IMR-90 (cell line): ENCODE data around the gene TMBIM6. TPM values are rescaled to one million over a fixed set of nuclear protein-coding genes. Genes with fewer than 3 reads are reported as not detected.

Experiments used
- ATAC-seq: fragments of 200-7000 bp; cut with Tn5 transposase; 2 replicates; pipeline ENCODE4 v1.9.1; 2020; ENCODE audit warnings: low read depth, mild to moderate bottlenecking, moderate library complexity
- BruUV-seq: library from RNA; stranded (reverse); fragments of 400-500 nt; replicated peaks from 2 replicates; lab custom pipeline; 2021; lab: Mats Ljungman, UMichigan
- CTCF ChIA-PET: fragments of 300-600 bp; formaldehyde crosslinking; extraction: SDS; loops from one replicate; lab custom pipeline; 2021; ENCODE audit warnings: antibody characterized with exemption; lab: Yijun Ruan, JAX
- POLR2A ChIA-PET: fragments of 300-600 bp; sonication (Branson Sonifier 250); formaldehyde crosslinking; loops from one replicate; lab custom pipeline; 2022; ENCODE audit warnings: antibody characterized with exemption; ENCODE audit not compliant: unreplicated experiment; lab: Charles Lee
- DNase-seq: peaks from one replicate; pipeline ENCODE4 v3.0.0; 2013
- H2AFZ ChIP-seq: replicated peaks from 2 replicates; pipeline ENCODE3; 2013; ENCODE audit warnings: low read length, mild to moderate bottlenecking; ENCODE audit not compliant: poor library complexity
- H2AK5ac ChIP-seq: 2 replicates; pipeline ENCODE4 v1.6.1; 2013; ENCODE audit warnings: low read depth, low read length, inconsistent platforms
- H2AK9ac ChIP-seq: replicated peaks from 2 replicates; pipeline ENCODE3; 2013; ENCODE audit warnings: mild to moderate bottlenecking, low read depth, low read length, moderate library complexity; ENCODE audit not compliant: poor library complexity
- H2BK120ac ChIP-seq: 2 replicates; pipeline ENCODE4 v1.6.1; 2013; ENCODE audit warnings: low read depth, low read length, inconsistent platforms
- H2BK15ac ChIP-seq: 3 replicates; pipeline ENCODE4 v1.6.1; 2013; ENCODE audit warnings: low read depth, low read length, inconsistent platforms
- H2BK20ac ChIP-seq: 2 replicates; pipeline ENCODE4 v1.6.1; 2013; ENCODE audit warnings: low read depth, mild to moderate bottlenecking, inconsistent platforms, low read length, moderate library complexity
- H2BK5ac ChIP-seq: 2 replicates; pipeline ENCODE4 v1.6.1; 2013; ENCODE audit warnings: mild to moderate bottlenecking, low read depth, low read length, inconsistent platforms; ENCODE audit not compliant: poor library complexity, severe bottlenecking
- H3K14ac ChIP-seq: replicated peaks from 2 replicates; pipeline ENCODE4 v1.6.1; 2013; ENCODE audit warnings: low read depth, low read length, inconsistent platforms
- H3K18ac ChIP-seq: 2 replicates; pipeline ENCODE4 v1.6.1; 2013; ENCODE audit warnings: low read depth, low read length, control low read depth
- H3K23ac ChIP-seq: 2 replicates; pipeline ENCODE4 v1.6.1; 2013; ENCODE audit warnings: low read depth, low read length, inconsistent platforms
- H3K27ac ChIP-seq: 2 replicates; pipeline ENCODE4 v1.5.1; 2013; ENCODE audit warnings: mild to moderate bottlenecking, control low read depth, low read length; ENCODE audit not compliant: insufficient read depth
- H3K27me3 ChIP-seq: 2 replicates; pipeline ENCODE4 v1.6.1; 2013; ENCODE audit warnings: low read length; ENCODE audit not compliant: control insufficient read depth, insufficient read depth
- H3K36me3 ChIP-seq: 2 replicates; pipeline ENCODE4 v1.6.1; 2013; ENCODE audit warnings: low read length, mixed read lengths; ENCODE audit not compliant: control insufficient read depth, insufficient read depth
- H3K4ac ChIP-seq: 2 replicates; pipeline ENCODE4 v1.6.1; 2013; ENCODE audit warnings: low read depth, low read length, inconsistent platforms
- H3K4me1 ChIP-seq: 2 replicates; pipeline ENCODE4 v1.6.1; 2013; ENCODE audit warnings: low read length, mixed read lengths; ENCODE audit not compliant: control insufficient read depth, insufficient read depth
- H3K4me2 ChIP-seq: 2 replicates; pipeline ENCODE4 v1.6.1; 2013; ENCODE audit warnings: low read depth, mild to moderate bottlenecking, control low read depth, low read length, moderate library complexity
- H3K4me3 ChIP-seq: 2 replicates; pipeline ENCODE4 v1.5.1; 2013; ENCODE audit warnings: low read depth, mild to moderate bottlenecking, control low read depth, low read length, moderate library complexity; ENCODE audit not compliant: insufficient read depth
- H3K56ac ChIP-seq: 2 replicates; pipeline ENCODE4 v1.6.1; 2013; ENCODE audit warnings: low read length, inconsistent platforms; ENCODE audit not compliant: insufficient read depth; ENCODE audit errors: extremely low read depth
- H3K79me1 ChIP-seq, 2 experiments: 2 replicates each; pipeline ENCODE4 v1.6.1; 2013; ENCODE audit warnings: low read length in 2 of 2, inconsistent platforms in 1 of 2, low read depth in 1 of 2
- H3K9ac ChIP-seq: 2 replicates; pipeline ENCODE4 v1.6.1; 2013; ENCODE audit warnings: low read depth, low read length, control low read depth
- H3K9me1 ChIP-seq: 2 replicates; pipeline ENCODE4 v1.6.1; 2013; ENCODE audit warnings: low read length, inconsistent platforms; ENCODE audit not compliant: insufficient read depth
- H3K9me3 ChIP-seq: 2 replicates; pipeline ENCODE4 v1.6.1; 2013; ENCODE audit warnings: low read length; ENCODE audit not compliant: control insufficient read depth, insufficient read depth
- H4K20me1 ChIP-seq: 2 replicates; pipeline ENCODE4 v1.6.1; 2013; ENCODE audit warnings: low read length, inconsistent platforms; ENCODE audit not compliant: insufficient read depth
- H4K5ac ChIP-seq: 2 replicates; pipeline ENCODE4 v1.6.1; 2013; ENCODE audit warnings: mild to moderate bottlenecking, low read depth, low read length, control low read depth
- H4K8ac ChIP-seq, 2 experiments: 2 replicates each; pipeline ENCODE4 v1.6.1; 2013; ENCODE audit warnings: low read depth in 2 of 2, low read length in 2 of 2, control low read depth in 1 of 2, inconsistent platforms in 1 of 2
- H4K91ac ChIP-seq: 2 replicates; pipeline ENCODE4 v1.6.1; 2013; ENCODE audit warnings: low read depth, low read length, inconsistent platforms; ENCODE audit not compliant: insufficient read depth
- BHLHE40 ChIP-seq: fragments of 150-350 bp; IDR thresholded peaks from 2 replicates; pipeline ENCODE4 v1.6.1; 2016; ENCODE audit warnings: mild to moderate bottlenecking, low read depth, low read length
- CEBPB ChIP-seq: IDR thresholded peaks from 2 replicates; pipeline ENCODE4 v1.6.1; 2012; ENCODE audit warnings: low read depth, low read length, improper control_type of control experiment
- CHD1 ChIP-seq: IDR thresholded peaks from 2 replicates; pipeline ENCODE4 v1.6.1; 2012; ENCODE audit warnings: low read depth, low read length, improper control_type of control experiment
- FOS ChIP-seq: fragments of 150-350 bp; IDR thresholded peaks from 2 replicates; pipeline ENCODE4 v1.6.1; 2016; ENCODE audit warnings: low read depth, low read length
- MAFK ChIP-seq: IDR thresholded peaks from 2 replicates; pipeline ENCODE4 v1.6.1; 2012; ENCODE audit warnings: low read depth, low read length, improper control_type of control experiment
- MAZ ChIP-seq: IDR thresholded peaks from 2 replicates; pipeline ENCODE4 v1.6.1; 2012; ENCODE audit warnings: low read depth, mild to moderate bottlenecking, low read length, improper control_type of control experiment, moderate library complexity, borderline replicate concordance
- MXI1 ChIP-seq: IDR thresholded peaks from 2 replicates; pipeline ENCODE4 v1.6.1; 2012; ENCODE audit warnings: low read depth, mild to moderate bottlenecking, low read length, moderate library complexity, borderline replicate concordance
- NFE2L2 ChIP-seq: fragments of 150-350 bp; IDR thresholded peaks from 2 replicates; pipeline ENCODE4 v1.6.1; 2016; ENCODE audit warnings: low read depth, mild to moderate bottlenecking, low read length
- POLR2A ChIP-seq: IDR thresholded peaks from 2 replicates; pipeline ENCODE4 v1.6.1; 2012; ENCODE audit warnings: mild to moderate bottlenecking, low read depth, low read length
- RAD21 ChIP-seq: IDR thresholded peaks from 2 replicates; pipeline ENCODE4 v1.6.1; 2012; ENCODE audit warnings: low read length, improper control_type of control experiment
- RCOR1 ChIP-seq: IDR thresholded peaks from 2 replicates; pipeline ENCODE4 v1.6.1; 2012; ENCODE audit warnings: mild to moderate bottlenecking, low read length, improper control_type of control experiment; ENCODE audit not compliant: insufficient replicate concordance
- RFX5 ChIP-seq: IDR thresholded peaks from 2 replicates; pipeline ENCODE4 v1.8.0; 2012; ENCODE audit warnings: low read depth, mild to moderate bottlenecking, low read length, moderate library complexity
- SMC3 ChIP-seq: fragments of 150-350 bp; IDR thresholded peaks from 2 replicates; pipeline ENCODE4 v1.6.1; 2016; ENCODE audit warnings: low read depth, mild to moderate bottlenecking, antibody characterized with exemption, low read length, moderate library complexity
- WGBS, 2 experiments: methylation state at CpG; one replicate each; pipeline versions ENCODE4 v1.1.5 to v1.1.7; 2013; ENCODE audit warnings: missing lambda C conversion rate in 2 of 2; ENCODE audit not compliant: insufficient read length in 1 of 2; ENCODE audit errors: extremely low coverage in 2 of 2; 5-methylcytosine and 5-hydroxymethylcytosine counted together
- dilution Hi-C: fragments of 300-500 bp; cut with HindIII; formaldehyde crosslinking; loops from one replicate; pipeline ENCODE4 v1.14.3; 2018; ENCODE audit warnings: low sequenced_read_pairs; ENCODE audit not compliant: unreplicated experiment
- in situ Hi-C: fragments of 300-500 bp; cut with MboI; formaldehyde crosslinking; loops from 3 replicates; pipeline ENCODE4 v1.14.3; 2019; ENCODE audit warnings: low sequenced_read_pairs, inconsistent platforms, mixed read lengths
- intact Hi-C: fragments of 100-400 bp; cut with micrococcal nuclease; formaldehyde crosslinking; loops from 2 replicates; pipeline ENCODE4 v1.10.0; 2022
- polyA plus RNA-seq, 3 experiments: library from polyadenylated mRNA; depleted of rRNA; stranded (reverse); fragments of >200 nt; gene quantifications; 2 replicates each; pipeline ENCODE4 v1.2.3, GENCODE V29; 2012; ENCODE audit warnings: low replicate concordance in 1 of 3
- total RNA-seq: library from RNA; depleted of rRNA; stranded (reverse); fragments of >200 nt; gene quantifications from 2 replicates; pipeline ENCODE4 v1.2.3, GENCODE V29; 2012
- TF ChIP-seq, protein P1 (sequence below): fragments of 150-350 bp; IDR thresholded peaks from 2 replicates; pipeline ENCODE4 v1.6.1; 2017; ENCODE audit warnings: mild to moderate bottlenecking, antibody characterized with exemption, low read length, low read depth
- TF ChIP-seq, protein P2 (sequence below): fragments of 150-350 bp; IDR thresholded peaks from 2 replicates; pipeline ENCODE4 v1.6.1; 2016; ENCODE audit warnings: low read depth, mild to moderate bottlenecking, low read length, moderate library complexity, borderline replicate concordance
- TF ChIP-seq, protein P3 (sequence below): conservative IDR thresholded peaks from 2 replicates; pipeline ENCODE4 v1.5.1; 2012; ENCODE audit warnings: mild to moderate bottlenecking, low read depth, low read length, improper control_type of control experiment

The TMBIM6 gene
- total and polyA plus RNA-seq, 2 of the 4 experiments (the other 2 are of a cell fraction), result 255 to 285 TPM

DNA sequence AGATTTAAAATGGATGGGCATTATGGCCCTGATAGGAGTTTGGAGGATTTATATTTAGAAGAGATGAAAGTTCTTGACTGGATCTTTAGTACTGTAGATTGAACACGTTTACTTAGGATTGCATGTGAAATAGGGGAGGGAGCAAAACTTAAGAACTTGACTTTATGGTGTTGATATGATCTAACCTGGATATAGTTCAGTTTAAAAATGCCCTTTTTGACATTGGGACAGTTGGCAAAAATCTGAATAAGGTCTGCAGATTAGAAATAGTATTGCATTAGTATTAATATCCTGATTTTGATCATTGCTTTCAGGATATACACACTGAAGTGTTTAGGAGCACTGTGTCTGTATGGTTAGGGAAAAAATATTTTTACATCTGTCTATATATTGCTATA lies 9.6 kb downstream of the TMBIM6 start:
- Histone ChIP-seq H2AFZ (no peak overlapping the region), H3K27ac (no peak overlapping the region), H3K14ac (0 out of 2 replicates have a peak overlapping the region, but pooled peaks have one; percentile 19), H3K79me1 (peaks cover under 1 to 56% of the 10 kb centered on the region in 2 experiments; a peak in 2 of 4 replicates), H4K8ac (no peak overlapping the region), H2BK15ac (no peak overlapping the region), H3K18ac (no peak overlapping the region), H3K27me3 (no peaks in the 10 kb centered on the region), H3K4me3 (no peak overlapping the region), H3K9me3 (no peaks in the 10 kb centered on the region), H3K36me3 (peaks cover 20% of the 10 kb centered on the region), H3K9me1 (peaks cover 22% of the 10 kb centered on the region), H3K4me2 (no peak overlapping the region), H4K5ac (no peak overlapping the region), H3K23ac (0 out of 2 replicates have a peak overlapping the region, but pooled peaks have one; percentile 67), H4K20me1 (peaks cover 91% of the 10 kb centered on the region), H2AK9ac (no peak overlapping the region), H2BK120ac (no peak overlapping the region), H3K9ac (no peak overlapping the region), H3K4ac (peak overlapping the region; percentile 1; the same call in 1 of the 2 replicates), H3K4me1 (peaks cover 17% of the 10 kb centered on the region), H4K91ac (no peak overlapping the region), H2AK5ac (no peak overlapping the region), H2BK5ac (no peak overlapping the region), H3K56ac (no peak overlapping the region), H2BK20ac (no peak overlapping the region)
- in situ Hi-C loops (no loop called here), intact Hi-C loops (no loop called here), dilution Hi-C loops (no loop called here)
- no peak for ATAC-seq
- ChIA-PET POLR2A (no interaction called here), CTCF (interaction anchor here (0.9 kb wide), 1 partner anchor 10 kb away, joined by 3 read pairs; the partner anchor contains the start of gene TMBIM6)
- TF ChIP-seq MAFK (no peak), MAZ (no peak), NFE2L2 (no peak), BHLHE40 (no peak), RCOR1 (no peak), POLR2A (no peak), RFX5 (no peak), CEBPB (no peak), RAD21 (no peak), FOS (no peak), MXI1 (no peak), SMC3 (no peak), CHD1 (no peak)
- TF ChIP-seq, protein P1, sequence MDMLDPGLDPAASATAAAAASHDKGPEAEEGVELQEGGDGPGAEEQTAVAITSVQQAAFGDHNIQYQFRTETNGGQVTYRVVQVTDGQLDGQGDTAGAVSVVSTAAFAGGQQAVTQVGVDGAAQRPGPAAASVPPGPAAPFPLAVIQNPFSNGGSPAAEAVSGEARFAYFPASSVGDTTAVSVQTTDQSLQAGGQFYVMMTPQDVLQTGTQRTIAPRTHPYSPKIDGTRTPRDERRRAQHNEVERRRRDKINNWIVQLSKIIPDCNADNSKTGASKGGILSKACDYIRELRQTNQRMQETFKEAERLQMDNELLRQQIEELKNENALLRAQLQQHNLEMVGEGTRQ, result no peak
- TF ChIP-seq, protein P2, sequence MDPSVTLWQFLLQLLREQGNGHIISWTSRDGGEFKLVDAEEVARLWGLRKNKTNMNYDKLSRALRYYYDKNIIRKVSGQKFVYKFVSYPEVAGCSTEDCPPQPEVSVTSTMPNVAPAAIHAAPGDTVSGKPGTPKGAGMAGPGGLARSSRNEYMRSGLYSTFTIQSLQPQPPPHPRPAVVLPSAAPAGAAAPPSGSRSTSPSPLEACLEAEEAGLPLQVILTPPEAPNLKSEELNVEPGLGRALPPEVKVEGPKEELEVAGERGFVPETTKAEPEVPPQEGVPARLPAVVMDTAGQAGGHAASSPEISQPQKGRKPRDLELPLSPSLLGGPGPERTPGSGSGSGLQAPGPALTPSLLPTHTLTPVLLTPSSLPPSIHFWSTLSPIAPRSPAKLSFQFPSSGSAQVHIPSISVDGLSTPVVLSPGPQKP, result no peak
- TF ChIP-seq, protein P3, sequence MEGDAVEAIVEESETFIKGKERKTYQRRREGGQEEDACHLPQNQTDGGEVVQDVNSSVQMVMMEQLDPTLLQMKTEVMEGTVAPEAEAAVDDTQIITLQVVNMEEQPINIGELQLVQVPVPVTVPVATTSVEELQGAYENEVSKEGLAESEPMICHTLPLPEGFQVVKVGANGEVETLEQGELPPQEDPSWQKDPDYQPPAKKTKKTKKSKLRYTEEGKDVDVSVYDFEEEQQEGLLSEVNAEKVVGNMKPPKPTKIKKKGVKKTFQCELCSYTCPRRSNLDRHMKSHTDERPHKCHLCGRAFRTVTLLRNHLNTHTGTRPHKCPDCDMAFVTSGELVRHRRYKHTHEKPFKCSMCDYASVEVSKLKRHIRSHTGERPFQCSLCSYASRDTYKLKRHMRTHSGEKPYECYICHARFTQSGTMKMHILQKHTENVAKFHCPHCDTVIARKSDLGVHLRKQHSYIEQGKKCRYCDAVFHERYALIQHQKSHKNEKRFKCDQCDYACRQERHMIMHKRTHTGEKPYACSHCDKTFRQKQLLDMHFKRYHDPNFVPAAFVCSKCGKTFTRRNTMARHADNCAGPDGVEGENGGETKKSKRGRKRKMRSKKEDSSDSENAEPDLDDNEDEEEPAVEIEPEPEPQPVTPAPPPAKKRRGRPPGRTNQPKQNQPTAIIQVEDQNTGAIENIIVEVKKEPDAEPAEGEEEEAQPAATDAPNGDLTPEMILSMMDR, result no peak
- no CpG with 5 or more reads among the region's 1 CpG for WGBS, 2 experiments
- DNase-seq, result no peak
- BruUV-seq, result no TSS peak
